Gastroesophageal sphincter (tissue), 3 donors: ENCODE results near the gene REELD1.

Experiments
- CTCF ChIP-seq, 4 experiments: fragments of 200-600 bp in 2 of 4; fragments of 450-650 bp in 2 of 4; sonication (generic) in 1 of 4; IDR thresholded peaks; one replicate each; pipeline ENCODE4 v1.5.1; 2017 to 2019; ENCODE audit warnings: antibody characterized with exemption in 4 of 4, mild to moderate bottlenecking in 2 of 4, moderate library complexity in 2 of 4
- EP300 ChIP-seq: sonication (generic); formaldehyde crosslinking; IDR thresholded peaks from one replicate; pipeline ENCODE4 v1.6.1; 2017; ENCODE audit warnings: antibody characterized with exemption, mild to moderate bottlenecking
- POLR2A ChIP-seq, 2 donors: fragments of 450-650 bp; IDR thresholded peaks; one replicate each; pipeline ENCODE4 v1.6.1; 2017; ENCODE audit warnings: antibody characterized with exemption in 2 of 2, mild to moderate bottlenecking in 2 of 2, moderate library complexity in 1 of 2

GRCh38 chr4:146178126-146178525 lies 36.2 kb upstream of the REELD1 start:
- no peak for TF ChIP-seq CTCF (IDR thresholded peaks at IDR 0.05)
- no peak for TF ChIP-seq POLR2A (IDR thresholded peaks at IDR 0.05)
- no peak for TF ChIP-seq EP300
